ENCODE measurements around the gene ADAM8. TPM values are rescaled to one million over a fixed set of nuclear protein-coding genes. Genes with fewer than 3 reads are reported as not detected.

Gene ADAM8
- total and polyA plus RNA-seq, 9 donors: 0.48 to 5.9 (median 3.4) TPM

GRCh38 chr10:133302230-133302629 lies 25.6 kb upstream of the ADAM8 start:
- TF ChIP-seq, protein P1, sequence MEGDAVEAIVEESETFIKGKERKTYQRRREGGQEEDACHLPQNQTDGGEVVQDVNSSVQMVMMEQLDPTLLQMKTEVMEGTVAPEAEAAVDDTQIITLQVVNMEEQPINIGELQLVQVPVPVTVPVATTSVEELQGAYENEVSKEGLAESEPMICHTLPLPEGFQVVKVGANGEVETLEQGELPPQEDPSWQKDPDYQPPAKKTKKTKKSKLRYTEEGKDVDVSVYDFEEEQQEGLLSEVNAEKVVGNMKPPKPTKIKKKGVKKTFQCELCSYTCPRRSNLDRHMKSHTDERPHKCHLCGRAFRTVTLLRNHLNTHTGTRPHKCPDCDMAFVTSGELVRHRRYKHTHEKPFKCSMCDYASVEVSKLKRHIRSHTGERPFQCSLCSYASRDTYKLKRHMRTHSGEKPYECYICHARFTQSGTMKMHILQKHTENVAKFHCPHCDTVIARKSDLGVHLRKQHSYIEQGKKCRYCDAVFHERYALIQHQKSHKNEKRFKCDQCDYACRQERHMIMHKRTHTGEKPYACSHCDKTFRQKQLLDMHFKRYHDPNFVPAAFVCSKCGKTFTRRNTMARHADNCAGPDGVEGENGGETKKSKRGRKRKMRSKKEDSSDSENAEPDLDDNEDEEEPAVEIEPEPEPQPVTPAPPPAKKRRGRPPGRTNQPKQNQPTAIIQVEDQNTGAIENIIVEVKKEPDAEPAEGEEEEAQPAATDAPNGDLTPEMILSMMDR (IDR thresholded peaks at IDR 0.05): no peak
- no peak overlapping the region for H3K27ac ChIP-seq
- 93 to 100% (median 95%) methylated on average over 13 to 14 of the region's 14 CpGs for WGBS, 3 donors
- H3K4me3 ChIP-seq: no peak overlapping the region
- H3K4me1 ChIP-seq (ENCODE audit: insufficient read depth): peaks cover 6% of the 10 kb centered on the region
- H3K9me3 ChIP-seq: no peaks in the 10 kb centered on the region
- no peak for DNase-seq
- H3K27me3 ChIP-seq: no peaks in the 10 kb centered on the region
- no peaks in the 10 kb centered on the region for H3K36me3 ChIP-seq
- intact Hi-C loops (cut with DNase I): no loop called here

DNA sequence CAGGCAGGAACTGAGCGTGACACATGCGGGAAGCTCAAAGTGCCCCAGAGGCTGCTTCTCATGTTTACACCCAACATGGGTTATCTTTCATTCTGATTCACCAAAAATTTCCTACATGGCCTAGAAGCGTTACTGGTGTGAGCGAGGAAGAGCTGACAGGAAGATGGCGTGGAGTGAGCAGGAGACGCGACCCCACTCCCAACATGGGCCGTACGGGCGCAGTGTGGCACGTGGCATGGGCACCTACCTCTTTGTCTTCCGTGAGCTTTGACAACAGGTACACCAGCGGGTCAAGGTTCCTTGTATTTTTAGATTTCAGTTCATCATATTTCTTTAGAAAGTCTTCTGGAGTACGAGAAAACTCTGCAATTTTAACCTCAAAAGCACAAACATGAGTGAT lies 23.1 kb upstream of the ADAM8 start:
- DNase-seq: no peak
- Histone ChIP-seq H3K27ac (no peak overlapping the region), H3K27me3 (no peaks in the 10 kb centered on the region), H3K9me3 (no peaks in the 10 kb centered on the region), H3K4me3 (no peak overlapping the region), H3K36me3 (no peaks in the 10 kb centered on the region), H3K4me1 (ENCODE audit: insufficient read depth) (no peaks in the 10 kb centered on the region)
- TF ChIP-seq, protein P1 (IDR thresholded peaks at IDR 0.05): no peak
- TF ChIP-seq POLR2A (IDR thresholded peaks at IDR 0.05) (no peak), EP300 (IDR thresholded peaks at IDR 0.05) (no peak)
- intact Hi-C loops (cut with DNase I): no loop called here
- WGBS, 3 donors: 90 to 92% (median 92%) methylated on average over 14 of the region's 14 CpGs

GRCh38 chr10:133299224-133299623 lies 22.6 kb upstream of the ADAM8 start:
- no peaks in the 10 kb centered on the region for H3K27me3 ChIP-seq
- H3K36me3 ChIP-seq: no peaks in the 10 kb centered on the region
- DNase-seq: no peak
- H3K4me1 ChIP-seq (ENCODE audit: insufficient read depth): no peaks in the 10 kb centered on the region
- intact Hi-C loops (cut with DNase I): no loop called here
- WGBS, 3 donors: 89 to 95% (median 92%) methylated on average over 10 of the region's 10 CpGs
- TF ChIP-seq, protein P1 (IDR thresholded peaks at IDR 0.05): no peak
- TF ChIP-seq POLR2A (IDR thresholded peaks at IDR 0.05): no peak
- TF ChIP-seq EP300 (IDR thresholded peaks at IDR 0.05): no peak
- no peak overlapping the region for H3K27ac ChIP-seq
- no peaks in the 10 kb centered on the region for H3K9me3 ChIP-seq
- no peak overlapping the region for H3K4me3 ChIP-seq

DNA sequence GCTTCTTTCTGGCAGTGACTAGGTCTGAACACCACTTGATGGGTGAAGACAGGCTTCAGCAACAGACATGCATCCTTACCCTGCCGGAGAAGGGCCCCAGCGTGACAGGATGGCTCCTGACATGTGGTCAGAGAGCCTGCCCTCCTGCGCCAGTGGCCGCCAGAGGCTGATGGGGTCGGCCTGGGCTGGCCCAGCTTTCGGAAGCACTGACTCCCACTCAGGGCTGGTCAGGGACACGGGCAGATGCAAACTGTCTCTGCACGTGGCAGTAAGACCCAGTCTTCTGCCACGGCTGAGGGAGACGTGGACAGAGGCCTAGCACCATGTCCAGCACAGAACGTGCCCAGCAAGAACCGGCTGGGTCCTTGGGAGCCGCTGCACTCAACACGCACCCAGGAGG lies 21.8 kb upstream of the ADAM8 start:
- WGBS, 3 donors: 83 to 88% (median 84%) methylated on average over 14 of the region's 14 CpGs
- H3K27me3 ChIP-seq: no peaks in the 10 kb centered on the region

More for the DNA sequence above, 21.8 kb upstream of the ADAM8 start:
- no peak overlapping the region for H3K4me3 ChIP-seq
- no peaks in the 10 kb centered on the region for H3K36me3 ChIP-seq
- DNase-seq: no peak
- H3K27ac ChIP-seq: no peak overlapping the region
- H3K4me1 ChIP-seq (ENCODE audit: insufficient read depth): no peaks in the 10 kb centered on the region
- TF ChIP-seq EP300 (IDR thresholded peaks at IDR 0.05) (no peak), POLR2A (IDR thresholded peaks at IDR 0.05) (no peak)
- TF ChIP-seq, protein P1 (IDR thresholded peaks at IDR 0.05): no peak
- intact Hi-C loops (cut with DNase I): no loop called here
- no peaks in the 10 kb centered on the region for H3K9me3 ChIP-seq
